Right lobe of liver (tissue), 6 donors: ENCODE results near the gene DIP2C. TPM values are rescaled to one million over a fixed set of nuclear protein-coding genes. Genes with fewer than 3 reads are reported as not detected.

ENCODE experiments used
- ATAC-seq, 4 donors: fragments of 200-7000 bp; cut with Tn5 transposase; one replicate each; pipeline ENCODE4 v1.9.1; 2020; ENCODE audit warnings: mild to moderate bottlenecking in 4 of 4, moderate library complexity in 4 of 4
- DNase-seq, 3 donors: peaks; one replicate each; pipeline ENCODE4 v3.0.0-alpha.2; 2020
- H3K27ac ChIP-seq, 3 donors: fragments of 200-600 bp; one replicate each; pipeline ENCODE4 v1.8.0; 2022
- H3K27me3 ChIP-seq, 2 donors: fragments of 200-600 bp; one replicate each; pipeline ENCODE4 v1.8.0; 2022
- H3K36me3 ChIP-seq, 4 donors: fragments of 200-600 bp; sonication (generic) in 1 of 4; one replicate each; pipeline versions ENCODE4 v1.5.1 to v1.8.0; 2017 to 2022; ENCODE audit warnings: control low read depth in 1 of 4
- H3K4me1 ChIP-seq, 4 donors: fragments of 200-600 bp; sonication (generic) in 1 of 4; one replicate each; pipeline versions ENCODE4 v1.5.1 to v1.8.0; 2017 to 2022; ENCODE audit warnings: control low read depth in 1 of 4
- H3K4me3 ChIP-seq, 3 donors: fragments of 200-600 bp; one replicate each; pipeline ENCODE4 v1.8.0; 2022
- H3K9me3 ChIP-seq, 4 donors: fragments of 200-600 bp; sonication (generic) in 1 of 4; one replicate each; pipeline versions ENCODE4 v1.5.1 to v1.8.0; 2017 to 2022; ENCODE audit warnings: control low read depth in 1 of 4
- CTCF ChIP-seq, 4 donors: fragments of 200-600 bp in 3 of 4; fragments of 450-650 bp in 1 of 4; IDR thresholded peaks; one replicate each; pipeline versions ENCODE4 v1.5.1 to v1.8.0; 2016 to 2022; ENCODE audit warnings: antibody characterized with exemption in 4 of 4, mild to moderate bottlenecking in 2 of 4
- POLR2A ChIP-seq: fragments of 450-650 bp; IDR thresholded peaks from one replicate; pipeline ENCODE4 v1.6.1; 2017; ENCODE audit warnings: antibody characterized with exemption, mild to moderate bottlenecking
- WGBS: methylation state at CpG from one replicate; pipeline ENCODE4 v1.1.6; 2018; ENCODE audit warnings: low coverage, low lambda C conversion rate; ENCODE audit not compliant: insufficient coverage; ENCODE audit errors: missing lambda C conversion rate; 5-methylcytosine and 5-hydroxymethylcytosine counted together
- intact Hi-C, 2 donors: fragments of 100-400 bp; cut with DNase I; formaldehyde crosslinking; loops; one replicate each; pipeline versions ENCODE4 v1.11.2 to v1.14.1; 2022
- total RNA-seq, 6 experiments: library from RNA; depleted of rRNA in 2 of 6; stranded (reverse); fragments of >200 nt in 2 of 6; fragmentation: NEBNext Ultra II Directional in 3 of 6; extraction: Animal tissue kit (Norgen Biotek cat#: 25700) in 3 of 6; gene quantifications; one replicate each; pipeline versions ENCODE4 v1.1.0 to v1.2.4, GENCODE V29; 2016 to 2023
- donor health status: DM: no; HTN: yes; CAD: no.
- donor health status: DM: no; HTN: no; CAD: no.
- donor health status: DM: no; HTN: no; CAD: no.
- donor health status: DM: no; HTN: yes; CAD: no.
- donor health status: DM: no; HTN: yes; CAD: no.

Gene DIP2C
- total RNA-seq, 6 experiments from 2014 or later = 8.0 to 13.5 (median 11.7) TPM

- Histone ChIP-seq H3K27me3 (no peaks in the 10 kb centered on the region), H3K9me3 (no peaks in the 10 kb centered on the region), H3K4me3 (no peak overlapping the region), H3K36me3 (no peaks in the 10 kb centered on the region), H3K4me1 (no peaks in the 10 kb centered on the region), H3K27ac (no peak overlapping the region)
- TF ChIP-seq POLR2A (no peak), CTCF (IDR thresholded peaks at IDR 0.05) (no peak)
- ATAC-seq (no peak), DNase-seq (no peak)
- WGBS = 90% methylated on average over 2 of the region's 8 CpGs
- intact Hi-C loops = no loop called here
These were observed 136.8 kb downstream of the DIP2C start for GRCh38 chr10:552679-553078.

- Histone ChIP-seq H3K27ac (no peak overlapping the region), H3K9me3 (no peaks in the 10 kb centered on the region), H3K36me3 (no peaks in the 10 kb centered on the region), H3K4me3 (no peak overlapping the region), H3K27me3 (no peaks in the 10 kb centered on the region), H3K4me1 (no peaks in the 10 kb centered on the region)
- WGBS = 80% methylated on average over 7 of the region's 19 CpGs
- DNase-seq = no peak
- ATAC-seq = no peak
- no peak for TF ChIP-seq POLR2A
- no peak for TF ChIP-seq CTCF (IDR thresholded peaks at IDR 0.05)
- intact Hi-C loops = no loop called here
These were observed 137.9 kb downstream of the DIP2C start for GRCh38 chr10:551373-552252.

GRCh38 chr10:550665-551372 is 138.6 kb downstream of the DIP2C start:
- WGBS = 86% methylated on average over 11 of the region's 20 CpGs
- Histone ChIP-seq H3K36me3 (no peaks in the 10 kb centered on the region), H3K4me1 (no peaks in the 10 kb centered on the region), H3K27me3 (no peaks in the 10 kb centered on the region), H3K4me3 (no peak overlapping the region), H3K27ac (no peak overlapping the region), H3K9me3 (no peaks in the 10 kb centered on the region)
- no peak for DNase-seq
- TF ChIP-seq POLR2A = no peak
- no peak for TF ChIP-seq CTCF (IDR thresholded peaks at IDR 0.05)
- intact Hi-C loops = no loop called here
- ATAC-seq = no peak

- H3K4me3 ChIP-seq = no peak overlapping the region
- ATAC-seq (no peak), DNase-seq (no peak)
- no peaks in the 10 kb centered on the region for H3K36me3 ChIP-seq
- H3K4me1 ChIP-seq = no peaks in the 10 kb centered on the region
- H3K9me3 ChIP-seq = no peaks in the 10 kb centered on the region
- H3K27ac ChIP-seq = no peak overlapping the region
- 92% methylated on average over 7 of the region's 16 CpGs for WGBS
- intact Hi-C loops = no loop called here
- TF ChIP-seq CTCF (IDR thresholded peaks at IDR 0.05) (no peak), POLR2A (no peak)
- H3K27me3 ChIP-seq = no peaks in the 10 kb centered on the region
These were observed 140.1 kb downstream of the DIP2C start for GRCh38 chr10:549391-549790.
